ENCODE results near the gene NELFE. TPM values are rescaled to one million over a fixed set of nuclear protein-coding genes. Genes with fewer than 3 reads are reported as not detected.

Gene NELFE
- total RNA-seq, 1 experiment from 2014 or later, result 91.4 TPM

- no peak overlapping the region for H2BK12ac ChIP-seq (ENCODE audit: insufficient read length, low read depth, low read length)
- H3K79me1 ChIP-seq (ENCODE audit: insufficient read depth, low read depth, low read length, poor library complexity, severe bottlenecking), result no peaks in the 10 kb centered on the region
- no peak overlapping the region for H4K91ac ChIP-seq (ENCODE audit: insufficient read length, low read depth, low read length)
- no peak for TF ChIP-seq CTCF (conservative IDR thresholded peaks at IDR 0.05)
- Mint-ChIP-seq H3K4me1 (peaks cover 0 to under 1% of the 10 kb centered on the region in 2 experiments; a peak in 1 of 4 replicates), H3K4me3 (no peak overlapping the region), H3K27me3 (ENCODE audit: low read depth) (peaks cover 12% of the 10 kb centered on the region), H3K27ac (no peak overlapping the region; a peak in 1 of 7 replicates), H3K9me3 (peaks cover 4 to 8% of the 10 kb centered on the region in 2 experiments; a peak in 4 of 5 replicates), H3K36me3 (ENCODE audit: insufficient read depth in 1 of 3, low read depth in 3 of 3) (peaks cover 0 to 2% (median 2%) of the 10 kb centered on the region in 3 experiments; a peak in 1 of 7 replicates)
- no peaks in the 10 kb centered on the region for H3K23me2 ChIP-seq (ENCODE audit: insufficient read length, low read depth, low read length, poor library complexity, severe bottlenecking)
- H3K27me3 ChIP-seq (ENCODE audit: insufficient read depth, low read length), result no peaks in the 10 kb centered on the region
- H4K5ac ChIP-seq (ENCODE audit: insufficient read length, low read depth, low read length), result no peak overlapping the region
- no peak overlapping the region for H3T11ph ChIP-seq (ENCODE audit: low read length)
- no peak overlapping the region for H2AFZ ChIP-seq (ENCODE audit: low read length)
- H3K4me2 ChIP-seq (ENCODE audit: insufficient read depth, insufficient read length, low read length), result no peak overlapping the region
- no peak overlapping the region; the same call in 1 of the 2 replicates for H3K14ac ChIP-seq (ENCODE audit: insufficient read depth, low read length)
- H3K4me1 ChIP-seq (ENCODE audit: insufficient read depth, low read length), result no peaks in the 10 kb centered on the region
- H3K79me2 ChIP-seq (ENCODE audit: insufficient read depth, low read length), result no peaks in the 10 kb centered on the region
- no peak overlapping the region for H2AK5ac ChIP-seq (ENCODE audit: insufficient read length, low read length)
- no peak overlapping the region for H3K9ac ChIP-seq (ENCODE audit: extremely low read depth, insufficient read length, low read length)
- no peak overlapping the region; the same call in 1 of the 2 replicates for H2BK15ac ChIP-seq (ENCODE audit: low read depth, low read length)
- WGBS (ENCODE audit: extremely low coverage, insufficient read length, low lambda C conversion rate), result no CpG with 5 or more reads among the region's 11 CpGs
- no peak for DNase-seq
- no peak overlapping the region for H2BK20ac ChIP-seq (ENCODE audit: low read depth, low read length, poor library complexity, severe bottlenecking)
- H3K27ac ChIP-seq (ENCODE audit: insufficient read length, low read depth, low read length), result no peak overlapping the region
- no peak overlapping the region for H3K23ac ChIP-seq (ENCODE audit: insufficient read length, low read depth, low read length)
- no peaks in the 10 kb centered on the region for H3K9me3 ChIP-seq (ENCODE audit: control insufficient read depth, low read depth, low read length)
- no peak overlapping the region for H3K4ac ChIP-seq (ENCODE audit: low read depth, low read length)
- no peak overlapping the region for H2BK5ac ChIP-seq (ENCODE audit: insufficient read length, low read length)
- H2BK120ac ChIP-seq (ENCODE audit: low read depth, low read length, poor library complexity, severe bottlenecking), result no peak overlapping the region
- H3K56ac ChIP-seq (ENCODE audit: insufficient read length, low read depth, low read length), result no peak overlapping the region
- H3K18ac ChIP-seq (ENCODE audit: insufficient read length, low read depth, low read length), result no peak overlapping the region
- no peak overlapping the region for H4K8ac ChIP-seq (replicated peaks; ENCODE audit: insufficient read length, low read depth, low read length)
- H4K20me1 ChIP-seq (ENCODE audit: control insufficient read depth, insufficient read depth, insufficient read length), result no peaks in the 10 kb centered on the region
Measured at GRCh38 chr6:31927863-31928671, 30.7 kb downstream of the NELFE start.

Data from H9 (cell line).